Measurements from ENCODE around the gene KAT8. TPM values are rescaled to one million over a fixed set of nuclear protein-coding genes. Genes with fewer than 3 reads are reported as not detected.

Gene KAT8
- total and polyA plus RNA-seq, 9 of the 15 experiments (the other 6 are each of a cell fraction or from before 2014, with no cell fraction given) = 10.0 to 98.5 (median 76.4) TPM

DNA sequence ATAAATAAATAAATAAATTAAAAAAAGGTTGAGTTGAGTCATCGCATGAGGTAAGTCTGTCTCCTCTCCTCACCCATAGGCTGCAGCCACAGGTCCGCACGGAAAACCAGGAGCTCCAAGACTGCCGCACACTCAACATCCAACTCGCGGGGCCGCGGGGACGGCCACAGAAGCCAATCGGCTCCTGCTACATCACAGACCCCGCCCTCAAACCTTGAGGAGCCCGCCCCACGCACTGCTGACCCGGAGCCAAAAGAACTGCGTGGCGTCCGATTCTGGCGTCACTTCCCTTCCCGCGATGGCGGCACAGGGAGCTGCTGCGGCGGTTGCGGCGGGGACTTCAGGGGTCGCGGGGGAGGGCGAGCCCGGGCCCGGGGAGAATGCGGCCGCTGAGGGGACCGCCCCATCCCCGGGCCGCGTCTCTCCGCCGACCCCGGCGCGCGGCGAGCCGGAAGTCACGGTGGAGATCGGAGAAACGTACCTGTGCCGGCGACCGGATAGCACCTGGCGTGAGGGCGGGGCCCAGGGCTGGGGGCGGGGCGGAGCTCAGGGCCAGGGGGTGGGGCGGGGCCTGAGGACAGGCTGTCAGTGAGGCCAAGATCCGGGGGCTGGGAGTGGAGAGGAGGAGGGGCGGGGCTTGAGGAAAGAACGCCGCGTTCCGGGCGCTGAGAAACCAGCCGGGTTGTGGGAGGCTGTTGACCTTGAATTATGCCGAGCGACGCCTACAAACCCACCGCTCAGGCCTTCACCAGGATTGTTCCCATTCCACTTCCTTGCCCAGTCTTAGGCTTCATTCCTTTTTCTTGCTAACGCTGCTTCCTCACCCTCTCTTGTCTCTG lies at the start of gene KAT8 (continued):
- TF ChIP-seq SIN3A (IDR thresholded peaks at IDR 0.05; ENCODE audit: borderline replicate concordance in 2 of 2, control insufficient read depth in 1 of 2, low read depth in 2 of 2, low read length in 2 of 2) (peak in 1 of 2 experiments; percentile 71; a peak in 2 of 4 replicates), KLF16 (IDR thresholded peaks at IDR 0.05) (no peak), MYNN (IDR thresholded peaks at IDR 0.05) (no peak), MYNN (CRISPR knock-in tag; IDR thresholded peaks at IDR 0.05) (no peak), HSF4 (CRISPR knock-in tag; IDR thresholded peaks at IDR 0.05; ENCODE audit: borderline replicate concordance) (no peak), ZNF3 (CRISPR knock-in tag; IDR thresholded peaks at IDR 0.05) (no peak), POLR2H (tag; IDR thresholded peaks at IDR 0.05; ENCODE audit: low read depth) (peak; percentile 94), OTX1 (CRISPR knock-in tag; IDR thresholded peaks at IDR 0.05) (0 out of 2 replicates have a peak, but pooled peaks have one; percentile 6), ZNF217 (CRISPR knock-in tag; IDR thresholded peaks at IDR 0.05) (no peak), BMI1 (IDR thresholded peaks at IDR 0.05; ENCODE audit: low read length) (no peak), KAT7 (CRISPR knock-in tag; IDR thresholded peaks at IDR 0.05; ENCODE audit: borderline replicate concordance) (peak; percentile 68; the same call in 1 of the 2 replicates), ZNF253 (CRISPR knock-in tag; conservative IDR thresholded peaks at IDR 0.05) (0 out of 2 replicates have a peak, but pooled peaks have one; percentile 58), ZNF76 (CRISPR knock-in tag; IDR thresholded peaks at IDR 0.05; ENCODE audit: borderline replicate concordance) (no peak), XRCC3 (IDR thresholded peaks at IDR 0.05) (no peak), DIDO1 (tag; IDR thresholded peaks at IDR 0.05; ENCODE audit: low read depth) (peak; percentile 62), TEAD1 (CRISPR knock-in tag; IDR thresholded peaks at IDR 0.05) (no peak; a peak in 1 of 4 replicates), ZNF79 (CRISPR knock-in tag; IDR thresholded peaks at IDR 0.05; ENCODE audit: low read depth) (no peak), MAFF (IDR thresholded peaks at IDR 0.05; ENCODE audit: low read length) (no peak), GATAD2B (IDR thresholded peaks at IDR 0.05; ENCODE audit: borderline replicate concordance) (0 out of 2 replicates have a peak, but pooled peaks have one; percentile 39), ZBTB7A (IDR thresholded peaks at IDR 0.05; ENCODE audit: borderline replicate concordance, control insufficient read depth, low read depth, low read length) (peak; percentile 87), ZNF561 (CRISPR knock-in tag; conservative IDR thresholded peaks at IDR 0.05) (no peak), DMBX1 (CRISPR knock-in tag; IDR thresholded peaks at IDR 0.05; ENCODE audit: borderline replicate concordance) (no peak), FOXA3 (CRISPR knock-in tag; conservative IDR thresholded peaks at IDR 0.05 in 1 of 2, IDR thresholded peaks at IDR 0.05 in 1 of 2) (0 out of 4 replicates have a peak, but pooled peaks of 1 of the 2 experiments have one; percentile 43)
- TF ChIP-seq, protein P1, sequence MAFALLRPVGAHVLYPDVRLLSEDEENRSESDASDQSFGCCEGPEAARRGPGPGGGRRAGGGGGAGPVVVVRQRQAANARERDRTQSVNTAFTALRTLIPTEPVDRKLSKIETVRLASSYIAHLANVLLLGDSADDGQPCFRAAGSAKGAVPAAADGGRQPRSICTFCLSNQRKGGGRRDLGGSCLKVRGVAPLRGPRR (CRISPR knock-in tag; IDR thresholded peaks at IDR 0.05) = no peak
- TF ChIP-seq, protein P2, sequence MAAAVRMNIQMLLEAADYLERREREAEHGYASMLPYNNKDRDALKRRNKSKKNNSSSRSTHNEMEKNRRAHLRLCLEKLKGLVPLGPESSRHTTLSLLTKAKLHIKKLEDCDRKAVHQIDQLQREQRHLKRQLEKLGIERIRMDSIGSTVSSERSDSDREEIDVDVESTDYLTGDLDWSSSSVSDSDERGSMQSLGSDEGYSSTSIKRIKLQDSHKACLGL (CRISPR knock-in tag; IDR thresholded peaks at IDR 0.05; ENCODE audit: borderline replicate concordance, poor library complexity, severe bottlenecking) = no peak
- TF ChIP-seq, protein P3, sequence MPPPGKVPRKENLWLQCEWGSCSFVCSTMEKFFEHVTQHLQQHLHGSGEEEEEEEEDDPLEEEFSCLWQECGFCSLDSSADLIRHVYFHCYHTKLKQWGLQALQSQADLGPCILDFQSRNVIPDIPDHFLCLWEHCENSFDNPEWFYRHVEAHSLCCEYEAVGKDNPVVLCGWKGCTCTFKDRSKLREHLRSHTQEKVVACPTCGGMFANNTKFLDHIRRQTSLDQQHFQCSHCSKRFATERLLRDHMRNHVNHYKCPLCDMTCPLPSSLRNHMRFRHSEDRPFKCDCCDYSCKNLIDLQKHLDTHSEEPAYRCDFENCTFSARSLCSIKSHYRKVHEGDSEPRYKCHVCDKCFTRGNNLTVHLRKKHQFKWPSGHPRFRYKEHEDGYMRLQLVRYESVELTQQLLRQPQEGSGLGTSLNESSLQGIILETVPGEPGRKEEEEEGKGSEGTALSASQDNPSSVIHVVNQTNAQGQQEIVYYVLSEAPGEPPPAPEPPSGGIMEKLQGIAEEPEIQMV (tag; conservative IDR thresholded peaks at IDR 0.05; ENCODE audit: low read depth) = no peak
